GM06990 (cell line): ENCODE results near the gene PSMC4.

Experiments
- DNase-seq: peaks from one replicate; pipeline ENCODE4 v3.0.0-alpha.2; 2011; ENCODE audit not compliant: insufficient read length; ENCODE audit errors: extremely low read depth
- H3K27me3 ChIP-seq: replicated peaks from 2 replicates; pipeline ENCODE4 v1.6.0; 2011; ENCODE audit warnings: low read length; ENCODE audit not compliant: control insufficient read depth, insufficient read depth
- H3K36me3 ChIP-seq: 2 replicates; pipeline ENCODE4 v1.5.1; 2011; ENCODE audit warnings: low read length; ENCODE audit not compliant: control insufficient read depth, insufficient read depth
- H3K4me3 ChIP-seq: replicated peaks from 2 replicates; pipeline ENCODE4 v1.5.1; 2011; ENCODE audit warnings: low read depth, mild to moderate bottlenecking, control low read depth, low read length
- TF ChIP-seq, protein P1 (sequence below): IDR thresholded peaks from 2 replicates; pipeline ENCODE4 v1.5.1; 2011; ENCODE audit warnings: low read length, control low read depth, mild to moderate bottlenecking, inconsistent platforms; ENCODE audit not compliant: insufficient read depth, poor library complexity, severe bottlenecking

The PSMC4 gene

DNA sequence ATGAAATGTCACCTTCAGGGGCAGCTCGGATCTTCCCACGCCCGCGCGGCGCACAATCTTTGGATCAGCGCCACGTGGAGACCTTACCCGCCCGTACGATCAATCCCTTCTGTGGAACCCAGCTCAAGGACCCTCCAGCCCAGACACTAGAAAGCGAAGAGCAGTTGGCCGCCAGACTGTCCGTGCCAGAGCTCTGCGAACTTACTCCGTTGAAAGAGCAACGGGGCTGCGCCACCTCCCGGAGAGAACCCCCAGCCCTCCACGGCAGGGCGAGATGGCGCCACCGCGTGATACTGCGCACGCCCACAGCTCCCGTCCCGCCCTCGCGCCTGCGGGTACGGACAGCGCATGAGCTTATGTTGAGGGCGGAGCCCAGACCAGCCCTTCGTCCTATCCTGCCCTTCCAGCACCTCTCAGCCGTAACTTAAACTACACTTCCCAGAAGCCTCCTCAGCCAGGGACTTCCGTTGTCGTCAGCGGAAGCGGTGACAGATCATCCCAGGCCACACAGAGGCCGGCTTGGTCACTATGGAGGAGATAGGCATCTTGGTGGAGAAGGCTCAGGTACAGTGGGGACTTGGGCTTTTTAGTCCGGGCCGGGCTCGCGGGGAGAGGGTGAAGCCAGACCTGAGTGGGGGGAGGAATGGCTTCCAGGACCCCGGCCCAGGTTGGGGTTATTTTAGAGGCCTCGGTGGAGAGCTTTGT, at the start of gene PSMC4:
Gene PSMC4, plus strand, starts transcription at position 491 of the 705 bp plus-strand sequence. Its CDS starts 38 bp downstream, at position 529.
- H3K4me3 ChIP-seq = peak within 1 kb of the TSS; percentile 98
- peak; percentile 99 for DNase-seq
- H3K27me3 ChIP-seq = no peaks in the 10 kb centered on the region
- TF ChIP-seq, protein P1, sequence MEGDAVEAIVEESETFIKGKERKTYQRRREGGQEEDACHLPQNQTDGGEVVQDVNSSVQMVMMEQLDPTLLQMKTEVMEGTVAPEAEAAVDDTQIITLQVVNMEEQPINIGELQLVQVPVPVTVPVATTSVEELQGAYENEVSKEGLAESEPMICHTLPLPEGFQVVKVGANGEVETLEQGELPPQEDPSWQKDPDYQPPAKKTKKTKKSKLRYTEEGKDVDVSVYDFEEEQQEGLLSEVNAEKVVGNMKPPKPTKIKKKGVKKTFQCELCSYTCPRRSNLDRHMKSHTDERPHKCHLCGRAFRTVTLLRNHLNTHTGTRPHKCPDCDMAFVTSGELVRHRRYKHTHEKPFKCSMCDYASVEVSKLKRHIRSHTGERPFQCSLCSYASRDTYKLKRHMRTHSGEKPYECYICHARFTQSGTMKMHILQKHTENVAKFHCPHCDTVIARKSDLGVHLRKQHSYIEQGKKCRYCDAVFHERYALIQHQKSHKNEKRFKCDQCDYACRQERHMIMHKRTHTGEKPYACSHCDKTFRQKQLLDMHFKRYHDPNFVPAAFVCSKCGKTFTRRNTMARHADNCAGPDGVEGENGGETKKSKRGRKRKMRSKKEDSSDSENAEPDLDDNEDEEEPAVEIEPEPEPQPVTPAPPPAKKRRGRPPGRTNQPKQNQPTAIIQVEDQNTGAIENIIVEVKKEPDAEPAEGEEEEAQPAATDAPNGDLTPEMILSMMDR = peak; percentile 89
- peaks cover 15% of the 10 kb centered on the region for H3K36me3 ChIP-seq

- H3K36me3 ChIP-seq = no peaks in the 10 kb centered on the region
- no peak overlapping the region for H3K4me3 ChIP-seq
- TF ChIP-seq, protein P1 = no peak
- no peak for DNase-seq
- H3K27me3 ChIP-seq = no peaks in the 10 kb centered on the region
These were observed 47.1 kb upstream of the PSMC4 start for GRCh38 chr19:39923862-39924261.

DNA sequence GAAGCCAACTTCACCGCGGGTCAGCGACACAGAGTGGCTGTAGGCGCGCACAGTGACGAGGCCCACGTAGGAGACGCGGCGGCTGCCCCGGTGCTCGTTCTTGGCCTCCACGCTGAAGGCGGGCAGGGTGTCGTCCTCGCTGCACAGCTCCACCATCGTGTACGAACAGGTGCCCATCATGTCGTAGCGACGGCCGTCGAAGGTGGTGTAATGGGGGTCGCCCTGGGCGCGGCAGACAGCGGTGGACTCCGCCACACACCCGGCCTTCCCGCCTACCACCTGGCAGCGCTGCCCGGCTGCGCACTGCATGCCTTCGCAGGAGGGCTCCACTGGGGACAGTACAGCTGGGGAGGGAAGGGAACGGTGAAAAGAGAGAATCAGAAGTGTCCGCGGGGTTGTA, 46.6 kb upstream of the PSMC4 start:
- DNase-seq = no peak
- Histone ChIP-seq H3K27me3 (no peaks in the 10 kb centered on the region), H3K36me3 (no peaks in the 10 kb centered on the region), H3K4me3 (no peak overlapping the region)
- TF ChIP-seq, protein P1 = no peak

DNA sequence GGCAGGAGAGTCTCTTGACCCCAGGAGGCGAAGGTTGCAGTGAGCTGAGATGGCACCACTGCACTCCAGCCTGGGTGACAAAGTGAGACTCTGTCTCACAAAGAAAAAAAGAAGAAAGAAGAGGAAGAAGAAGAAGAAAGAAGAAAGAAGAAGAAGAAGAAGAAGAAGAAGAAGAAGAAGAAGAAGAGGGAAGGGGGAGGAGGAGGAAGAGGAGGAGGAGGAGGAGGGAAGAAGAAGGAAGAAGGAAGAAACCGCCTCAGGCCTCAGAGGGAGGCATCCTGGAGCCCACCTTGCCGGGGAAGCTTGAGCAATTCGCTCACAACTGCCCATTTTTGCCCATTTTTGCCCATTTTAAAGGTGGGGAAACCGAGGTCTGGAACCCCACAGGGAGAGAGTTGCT, 46.0 kb upstream of the PSMC4 start:
- H3K4me3 ChIP-seq = no peak overlapping the region
- DNase-seq = no peak
- no peaks in the 10 kb centered on the region for H3K27me3 ChIP-seq
- H3K36me3 ChIP-seq = no peaks in the 10 kb centered on the region
- TF ChIP-seq, protein P1 = no peak

DNA sequence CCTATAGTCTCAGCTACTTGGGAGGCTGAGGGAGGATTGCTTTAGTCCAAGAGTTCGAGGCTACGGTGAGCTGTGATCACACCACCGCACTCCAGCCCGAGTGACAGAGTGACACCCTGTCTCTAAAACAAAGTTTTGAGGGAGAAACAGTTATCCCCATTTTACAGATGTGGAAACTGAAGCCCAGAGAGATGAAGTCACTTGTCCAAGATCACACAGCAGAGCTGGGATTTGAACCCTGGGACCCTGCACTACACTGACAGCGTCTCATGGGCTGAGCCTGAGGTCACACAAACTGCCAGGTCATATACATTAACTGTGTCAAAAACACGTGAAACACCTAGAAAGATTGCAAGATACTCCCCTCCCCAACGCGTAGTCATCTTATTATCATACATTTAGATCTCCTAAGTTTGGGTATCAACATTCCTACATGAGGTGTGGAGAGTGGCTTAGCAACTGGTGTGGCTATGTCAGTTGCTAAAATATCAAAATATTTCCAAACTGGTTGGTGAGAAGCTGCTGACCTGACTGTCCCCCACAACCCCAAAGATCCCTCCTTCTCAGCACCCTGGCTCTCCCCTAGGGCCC, 44.7 kb upstream of the PSMC4 start:
- no peaks in the 10 kb centered on the region for H3K27me3 ChIP-seq
- no peaks in the 10 kb centered on the region for H3K36me3 ChIP-seq
- no peak for DNase-seq
- TF ChIP-seq, protein P1 = no peak
- no peak overlapping the region for H3K4me3 ChIP-seq
